Stimulated activated CD8-positive, alpha-beta memory T cell treated with anti-CD3 and anti-CD28 coated beads, Interleukin-2, amount 100 ng/mL, for 1 hour (primary cell): ENCODE results near the gene TXNRD1.
A peak's percentile ranks its signal among the peaks of the same experiment; 100 is the strongest.
"Not testable (repeated sequence)": the region's sequence is repeated elsewhere in the genome, so short reads cannot be mapped to it uniquely, and the experiment has no call there.

Experiments
- DNase-seq, 2 donors: peaks; one replicate each; pipeline ENCODE4 v3.0.0-alpha.2; 2020; ENCODE audit warnings: low read depth in 2 of 2

Gene TXNRD1

GRCh38 chr12:104280717-104281458 lies 65.3 kb downstream of the TXNRD1 start:
- DNase-seq = no peak

GRCh38 chr12:104281636-104282035 lies 66.1 kb downstream of the TXNRD1 start:
- no peak for DNase-seq

DNA sequence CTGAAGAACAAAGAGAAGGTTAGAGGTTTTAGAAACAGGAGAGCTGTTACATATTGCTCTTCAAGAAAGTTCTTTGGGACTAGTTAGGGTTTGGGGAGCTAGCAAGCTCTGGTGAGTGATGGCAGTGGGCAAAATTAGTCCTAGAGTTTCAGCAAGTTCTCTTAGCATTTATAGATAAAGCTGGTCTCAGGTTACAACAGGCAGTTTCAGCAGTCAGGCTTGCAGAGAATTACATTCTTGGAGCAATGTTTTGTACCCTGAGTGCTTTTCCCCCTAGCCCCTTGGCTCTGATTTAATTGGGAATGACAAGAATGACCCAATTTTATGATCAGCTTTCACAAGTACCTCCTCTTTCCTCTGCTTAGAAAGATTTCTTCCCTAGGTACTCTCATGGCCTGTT lies 66.5 kb downstream of the TXNRD1 start:
- DNase-seq = no peak

DNA sequence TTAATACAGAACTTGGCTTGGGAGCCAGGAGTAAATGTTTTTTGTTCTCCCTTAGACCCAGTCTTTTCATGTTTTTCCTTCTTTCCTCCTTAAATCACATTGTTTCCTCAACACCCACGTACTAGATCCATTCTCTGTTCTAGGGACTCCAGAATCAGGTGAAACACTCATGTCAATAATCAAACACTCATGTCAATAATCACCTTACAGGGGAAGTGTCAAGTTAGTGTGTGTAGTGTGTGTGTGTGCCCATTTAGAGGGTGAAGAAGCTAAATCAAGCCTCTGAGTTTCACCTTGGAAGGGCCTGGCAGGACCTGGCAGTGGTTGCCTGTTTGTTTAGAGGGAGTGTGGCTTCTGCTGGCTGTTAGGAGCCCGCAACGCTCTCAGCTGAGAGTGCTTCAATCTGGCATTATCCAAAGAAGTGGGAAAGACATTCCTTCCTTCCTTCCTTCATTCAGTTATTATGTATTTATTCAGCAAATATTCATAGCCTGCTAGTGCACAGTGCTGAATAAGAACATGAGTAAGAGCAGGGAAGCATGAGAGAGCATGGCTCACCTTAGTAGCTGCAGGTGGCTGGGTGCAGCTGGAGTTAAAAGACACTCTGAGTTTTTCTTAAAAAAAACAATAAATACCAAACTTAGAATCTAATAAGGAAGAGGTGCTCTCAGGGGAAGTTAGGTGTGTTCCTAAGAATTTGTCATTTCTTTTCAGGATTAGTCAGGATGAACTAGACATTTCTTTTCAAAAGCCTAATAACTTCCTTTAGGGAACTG lies 70.3 kb downstream of the TXNRD1 start:
- DNase-seq = no peak

- peak; percentile 64 to 77 for DNase-seq
Measured at GRCh38 chr12:104286516-104287482, 71.2 kb downstream of the TXNRD1 start.

- DNase-seq = peak; percentile 71 to 77
Measured at GRCh38 chr12:104288635-104289274, 73.2 kb downstream of the TXNRD1 start.

DNA sequence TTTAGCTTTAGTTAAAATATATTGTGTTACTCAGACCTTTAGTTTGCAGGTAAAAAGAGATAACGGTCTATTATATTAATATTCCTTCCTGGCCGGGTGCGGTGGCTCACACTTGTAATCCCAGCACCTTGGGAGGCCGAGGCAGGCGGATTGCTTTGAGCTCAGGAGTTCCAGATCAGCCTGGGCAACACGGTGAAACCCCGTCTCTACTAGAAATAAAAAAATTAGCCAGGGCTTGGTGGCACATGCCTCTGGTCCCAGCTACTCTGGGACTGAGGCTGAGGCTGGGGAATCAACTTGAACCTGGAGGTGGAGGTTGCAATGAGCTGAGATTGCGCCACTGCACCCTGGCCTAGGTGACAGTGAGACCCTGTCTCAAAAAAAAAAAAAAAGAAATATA lies 74.7 kb downstream of the TXNRD1 start:
- no peak for DNase-seq

- DNase-seq = no peak
Measured at GRCh38 chr12:104290855-104291254, 75.3 kb downstream of the TXNRD1 start.

DNA sequence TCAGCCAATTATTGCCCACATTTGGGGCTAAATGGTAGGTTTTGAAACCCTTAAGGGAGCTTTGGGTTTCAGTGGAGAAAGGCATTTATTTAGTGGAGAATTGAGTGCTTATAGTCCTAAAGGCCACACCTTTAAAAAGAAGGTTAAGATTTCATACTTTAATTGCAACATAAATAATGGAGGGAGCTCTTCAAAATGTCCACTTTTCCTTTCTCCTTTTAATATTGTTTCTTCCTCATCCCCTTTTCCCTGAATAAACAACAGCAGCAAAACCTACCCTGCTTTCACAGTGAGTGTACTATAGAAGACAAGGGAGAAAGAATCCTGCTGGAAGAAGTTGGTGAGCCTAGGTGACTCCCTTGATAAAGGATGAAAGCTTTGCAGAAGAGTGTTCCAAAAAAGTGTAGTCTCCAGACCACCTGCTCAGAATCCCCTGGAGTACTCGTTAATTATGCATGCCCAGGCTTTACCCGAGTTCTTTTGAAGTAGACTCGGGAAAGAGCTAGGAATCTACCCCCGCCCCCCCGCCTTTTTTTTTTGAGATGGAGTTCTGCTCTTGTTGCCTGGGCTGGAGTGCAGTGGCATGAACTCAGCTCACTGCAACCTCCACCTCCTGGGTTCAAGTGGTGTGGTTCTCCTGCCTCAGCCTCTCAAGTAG lies 76.4 kb downstream of the TXNRD1 start:
- no peak for DNase-seq

DNA sequence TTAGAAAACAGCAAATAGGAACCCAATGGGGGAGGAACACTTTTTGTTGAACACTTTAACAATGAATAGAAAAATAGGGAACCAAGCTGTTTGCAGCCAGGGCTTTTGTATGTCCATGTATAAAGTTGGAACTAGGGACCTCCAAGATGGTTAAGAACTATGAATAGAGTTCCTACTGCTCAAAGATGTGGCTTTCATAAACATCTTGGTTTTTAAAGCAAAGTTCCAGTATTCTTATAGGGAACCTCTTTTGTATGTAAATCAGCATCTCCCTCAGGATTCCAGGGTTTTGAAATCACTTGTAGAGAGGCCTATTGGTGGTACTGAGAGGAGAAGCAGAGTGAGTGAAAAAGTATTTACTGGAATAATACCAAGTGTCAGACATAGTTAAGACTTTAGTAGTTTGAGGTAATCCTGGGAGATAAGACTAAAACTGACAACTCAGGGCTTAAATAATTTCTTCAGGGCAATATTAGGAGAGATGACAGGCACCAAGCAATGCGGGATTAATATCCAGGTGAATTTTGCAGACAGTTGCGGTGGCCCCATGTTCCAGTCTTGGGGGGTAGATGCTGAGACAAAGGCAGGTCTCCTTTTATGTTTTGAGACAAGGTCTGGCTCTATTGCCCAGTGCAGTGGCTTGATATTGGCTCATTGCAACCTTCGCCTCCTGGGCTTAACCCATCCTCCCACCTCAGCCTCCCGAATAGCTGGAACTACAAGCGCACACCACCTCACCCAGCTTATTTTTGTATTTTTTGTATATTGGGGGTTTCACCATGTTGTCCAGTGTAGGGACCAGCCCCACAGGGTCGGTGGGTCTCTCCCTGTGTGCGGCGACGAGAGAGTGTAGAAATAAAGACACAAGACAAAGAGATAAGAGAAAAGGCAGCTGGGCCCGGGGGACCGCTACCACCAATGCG lies 77.6 kb downstream of the TXNRD1 start:
- DNase-seq = no peak

DNA sequence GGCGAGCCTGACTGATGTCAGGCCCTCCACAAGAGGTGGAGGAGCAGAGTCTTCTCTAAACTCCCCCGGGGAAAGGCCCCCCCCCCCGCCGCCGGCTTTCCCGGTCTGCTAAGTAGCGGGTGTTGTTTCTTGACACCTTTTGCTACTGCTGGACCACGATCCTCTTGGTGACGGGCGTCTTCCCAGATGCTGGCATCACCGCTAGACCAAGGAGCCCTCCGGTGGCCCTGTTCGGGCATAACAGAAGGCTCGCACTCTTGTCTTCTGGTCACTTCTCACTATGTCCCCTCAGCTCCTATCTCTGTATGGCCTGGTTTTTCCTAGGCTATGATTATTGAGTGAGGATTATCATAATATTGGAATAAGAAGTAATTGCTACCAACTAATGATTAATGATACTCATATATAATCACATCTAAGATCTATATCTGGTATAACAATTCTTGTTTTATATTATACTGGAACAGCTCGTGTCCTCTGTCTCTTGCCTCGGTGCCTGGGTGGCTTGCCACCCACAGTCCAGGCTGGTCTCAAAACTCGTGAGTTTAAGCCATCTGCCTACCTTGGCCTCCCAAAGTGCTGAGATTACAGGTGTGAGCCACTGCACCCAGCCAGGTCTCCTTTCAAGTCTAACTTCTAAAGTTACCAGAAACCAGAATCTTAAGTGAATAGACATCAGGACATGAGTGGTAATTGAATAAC lies 78.7 kb downstream of the TXNRD1 start:
- not testable (repeated sequence) for DNase-seq

- DNase-seq = no peak
Measured at GRCh38 chr12:104294927-104295668, 79.5 kb downstream of the TXNRD1 start.

GRCh38 chr12:104295954-104296353 lies 80.4 kb downstream of the TXNRD1 start:
- DNase-seq = no peak

- DNase-seq = no peak
Measured at GRCh38 chr12:104296718-104297117, 81.1 kb downstream of the TXNRD1 start.

- no peak for DNase-seq
Measured at GRCh38 chr12:104297477-104298113, 82.0 kb downstream of the TXNRD1 start.

DNA sequence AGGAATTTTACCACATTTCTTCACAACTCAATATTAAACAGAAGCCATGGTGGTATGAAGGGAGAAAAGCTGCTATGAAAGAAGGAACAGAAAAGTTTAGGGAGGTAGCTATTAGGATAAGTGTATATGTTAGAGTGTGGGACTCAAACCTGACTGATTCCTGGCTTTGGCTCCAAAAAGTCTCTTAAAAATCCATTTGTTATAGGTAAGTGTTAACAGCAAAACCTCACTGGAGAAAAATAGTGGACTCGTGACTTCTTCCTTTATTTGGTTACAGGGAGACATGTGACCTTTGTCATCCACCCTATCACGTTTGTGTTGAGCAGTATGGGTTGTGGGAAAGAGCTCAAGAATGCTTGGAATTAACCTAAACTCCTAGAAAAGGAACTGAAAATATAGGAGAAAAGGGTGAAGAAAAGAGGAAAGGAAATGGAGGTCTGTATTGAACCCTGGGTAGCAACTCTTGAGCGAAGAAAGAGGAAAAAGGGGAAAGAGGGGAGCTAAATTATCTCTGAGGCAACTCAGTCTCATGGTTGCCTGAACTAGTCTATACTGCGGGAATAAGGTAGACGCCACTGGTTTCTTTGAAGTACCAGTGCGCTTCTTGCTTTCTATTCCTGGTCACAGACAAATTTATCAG lies 84.4 kb downstream of the TXNRD1 start:
- no peak for DNase-seq

- peak; percentile 80 to 84 for DNase-seq
Measured at GRCh38 chr12:104303538-104304151, 88.1 kb downstream of the TXNRD1 start, which contains the start of gene EID3. TSS of gene EID3 (plus strand) at chr12:104303739. CDS start at chr12:104303935, 196 bp downstream.
